NK-92 (cell line): ENCODE measurements around the gene SKIDA1.

Experiments used
- DNase-seq: peaks from one replicate; lab custom pipeline; 2025; ENCODE audit not compliant: unreplicated experiment; lab: John Stamatoyannopoulos, UW

SKIDA1 gene

GRCh38 chr10:21502348-21502740 lies 23.1 kb downstream of the SKIDA1 start:
- no peak for DNase-seq

DNA sequence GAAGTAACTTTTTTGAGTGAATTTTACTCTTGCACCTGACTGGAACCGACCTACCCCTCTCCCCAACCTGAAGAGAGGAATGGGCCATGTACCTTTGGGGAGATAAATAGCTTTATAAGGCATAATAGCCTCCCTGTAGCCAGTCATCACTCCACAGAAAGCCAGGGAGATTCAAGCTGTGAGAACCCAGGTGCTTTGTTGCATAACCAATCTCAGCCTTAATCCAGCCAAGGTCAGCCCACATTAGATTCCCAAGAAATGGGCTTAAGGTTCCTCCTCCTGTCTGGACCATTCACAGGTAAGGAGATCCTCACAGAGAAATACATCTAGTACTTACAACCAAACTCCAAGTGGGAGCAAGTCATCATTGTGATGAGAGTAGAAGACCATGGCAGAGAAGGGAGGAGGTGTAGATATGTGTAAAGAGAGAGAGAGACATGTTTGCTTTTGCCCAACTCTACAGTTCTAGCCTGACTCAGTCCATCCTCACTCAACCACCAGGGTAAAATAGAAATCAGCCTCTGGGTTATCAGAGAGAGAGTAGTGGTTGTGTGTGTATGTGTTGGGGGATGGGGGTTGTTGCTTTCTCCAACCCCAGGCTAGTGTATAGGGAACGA lies 23.6 kb downstream of the SKIDA1 start:
- DNase-seq, result no peak

- no peak for DNase-seq
Observed at GRCh38 chr10:21501091-21501490, 24.4 kb downstream of the SKIDA1 start.

DNA sequence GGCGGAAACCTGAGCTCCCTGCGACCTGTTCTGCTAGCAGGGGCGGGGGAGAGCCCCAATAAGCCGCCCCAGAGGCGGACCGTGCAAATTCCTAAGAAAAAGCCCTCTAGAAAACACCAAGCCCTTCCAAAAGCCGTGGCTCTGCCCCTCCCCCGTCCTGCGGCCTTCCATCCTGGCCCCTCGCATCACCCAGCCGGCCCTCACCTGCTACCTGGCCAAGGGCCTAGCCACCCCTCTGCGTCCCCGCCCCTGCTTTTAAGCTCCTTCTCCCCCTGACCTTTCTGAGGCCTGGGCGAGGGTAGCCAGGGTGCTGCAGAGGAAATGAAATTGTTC lies 24.9 kb downstream of the SKIDA1 start:
- no peak for DNase-seq

- no peak for DNase-seq
Observed at GRCh38 chr10:21499701-21500577, 25.5 kb downstream of the SKIDA1 start.

DNA sequence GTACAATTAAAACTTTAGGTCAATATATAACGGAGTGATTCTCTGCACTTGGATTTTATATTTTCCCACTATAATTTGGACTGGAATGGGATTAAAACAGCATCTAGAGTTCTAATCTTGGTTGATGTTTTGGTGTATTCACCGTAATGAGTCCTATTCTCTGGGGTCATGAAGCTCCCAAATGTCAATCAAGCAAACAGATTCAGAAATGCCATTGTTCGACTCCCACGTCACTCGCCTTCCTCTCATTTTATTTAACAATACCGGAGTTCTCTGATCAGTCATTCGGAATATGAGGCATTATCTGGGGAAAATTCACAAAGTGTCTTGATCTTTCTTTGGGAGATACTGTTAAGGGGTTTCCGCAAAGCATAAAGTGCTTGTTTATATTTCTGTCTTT lies 26.5 kb downstream of the SKIDA1 start:
- DNase-seq, result no peak

DNA sequence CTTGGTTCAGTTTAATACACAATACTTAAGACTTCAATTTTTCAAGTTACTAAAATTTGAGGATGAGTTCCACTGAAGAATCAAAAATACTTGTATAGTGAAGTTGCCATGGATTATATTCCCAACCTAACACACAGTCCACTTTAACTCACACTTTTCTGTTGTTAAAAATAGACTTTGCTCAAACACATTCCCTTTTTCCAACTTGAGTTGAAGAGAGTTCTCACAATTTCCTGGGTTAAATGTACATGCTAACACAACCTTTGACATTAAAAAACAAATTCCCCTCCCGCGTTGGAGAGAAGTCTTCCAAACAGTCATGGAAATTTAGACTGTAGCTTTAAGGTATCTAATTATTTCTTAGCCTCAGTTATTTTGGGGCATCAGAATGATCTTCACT lies 27.1 kb downstream of the SKIDA1 start:
- DNase-seq, result no peak

DNA sequence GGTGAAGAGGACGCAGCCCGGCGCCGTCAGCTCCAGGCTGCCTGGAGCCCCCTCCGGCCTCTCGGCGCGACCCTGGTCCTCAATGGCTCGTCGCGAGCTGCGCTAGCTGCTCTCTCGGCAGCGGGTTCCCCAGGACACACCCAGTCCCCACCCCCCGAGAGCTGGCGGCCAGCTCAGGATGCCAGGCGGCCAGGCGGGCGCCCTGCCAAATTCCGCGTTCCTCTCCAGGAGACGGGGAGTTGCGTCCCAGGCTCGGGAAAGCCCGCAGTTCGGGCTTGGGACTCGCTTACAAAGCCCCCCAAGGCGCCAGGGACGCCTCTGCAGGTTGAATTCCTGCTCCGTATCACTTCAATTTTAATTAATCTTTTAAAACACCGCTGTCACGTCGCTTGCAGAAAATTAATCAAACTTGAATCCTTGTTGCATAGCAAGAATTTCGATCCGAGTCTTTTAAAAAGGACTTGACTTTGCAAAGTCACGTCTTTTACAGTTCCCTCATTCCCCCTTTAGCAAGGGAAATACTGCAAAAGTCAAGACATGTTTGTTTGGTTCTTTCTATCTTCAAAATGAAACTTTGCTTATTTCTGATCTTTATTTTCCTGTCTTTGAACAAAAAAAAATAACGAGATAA lies 28.2 kb downstream of the SKIDA1 start:
- no peak for DNase-seq

- no peak for DNase-seq
Observed at GRCh38 chr10:21496343-21497176, 28.9 kb downstream of the SKIDA1 start.

GRCh38 chr10:21495752-21496342 lies 29.6 kb downstream of the SKIDA1 start:
- DNase-seq, result no peak

DNA sequence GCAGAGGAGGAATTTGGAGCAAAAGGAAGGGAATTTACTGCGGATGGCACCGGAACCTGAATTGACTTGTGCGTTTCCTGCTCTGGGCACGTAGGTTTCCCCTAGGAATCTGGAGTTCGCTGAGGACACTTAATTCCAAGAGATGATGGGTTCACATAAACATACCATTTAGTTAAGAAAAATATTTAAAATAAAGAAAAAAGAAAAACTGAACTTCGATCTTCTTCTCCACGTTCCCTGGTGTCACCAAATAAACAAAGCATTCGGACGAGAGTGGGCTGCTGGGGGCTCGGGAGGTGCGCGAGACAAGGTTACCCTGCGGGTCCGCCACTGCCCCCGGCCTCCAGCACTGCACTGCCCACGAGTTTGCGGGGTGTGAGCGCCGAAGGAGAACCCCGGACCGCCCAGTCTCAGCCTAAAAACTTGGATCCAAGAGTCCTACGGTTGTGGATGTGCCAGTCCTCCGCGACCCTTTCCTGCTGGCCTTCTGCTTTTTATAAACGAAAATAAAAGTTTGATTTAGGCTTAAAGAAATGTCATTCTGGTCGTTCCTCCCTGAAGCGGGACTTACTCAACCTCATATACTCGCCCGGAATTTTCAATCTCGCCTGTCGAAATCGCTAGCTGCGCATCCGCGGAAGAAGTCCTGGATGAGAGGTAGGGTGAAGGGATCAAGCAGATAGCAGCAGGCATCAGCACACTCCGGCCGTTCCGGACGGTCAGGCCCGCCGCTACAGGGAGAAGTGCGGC lies 30.3 kb downstream of the SKIDA1 start:
- DNase-seq, result no peak

- DNase-seq, result no peak
Observed at GRCh38 chr10:21494191-21495001, 31.1 kb downstream of the SKIDA1 start.

- DNase-seq, result no peak
Observed at GRCh38 chr10:21493784-21494183, 31.7 kb downstream of the SKIDA1 start.

DNA sequence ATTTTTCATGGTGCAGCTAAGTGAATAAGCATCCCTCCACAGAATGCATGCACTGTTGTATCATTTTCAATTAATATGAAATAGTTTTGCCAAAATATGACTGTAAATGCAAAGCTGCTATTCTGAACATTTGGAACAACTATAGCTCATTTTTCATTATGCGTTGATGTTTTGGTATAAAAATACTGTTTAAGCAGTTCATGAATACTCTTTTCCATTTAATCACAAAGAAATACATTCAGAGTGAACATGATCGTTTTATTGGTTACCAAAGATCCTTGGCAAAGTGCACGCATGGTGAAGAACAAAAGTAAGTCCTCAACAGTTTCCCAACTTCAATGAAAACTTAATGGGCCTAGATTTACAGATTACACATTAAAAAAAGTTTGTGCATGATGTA lies 33.1 kb downstream of the SKIDA1 start:
- no peak for DNase-seq

DNA sequence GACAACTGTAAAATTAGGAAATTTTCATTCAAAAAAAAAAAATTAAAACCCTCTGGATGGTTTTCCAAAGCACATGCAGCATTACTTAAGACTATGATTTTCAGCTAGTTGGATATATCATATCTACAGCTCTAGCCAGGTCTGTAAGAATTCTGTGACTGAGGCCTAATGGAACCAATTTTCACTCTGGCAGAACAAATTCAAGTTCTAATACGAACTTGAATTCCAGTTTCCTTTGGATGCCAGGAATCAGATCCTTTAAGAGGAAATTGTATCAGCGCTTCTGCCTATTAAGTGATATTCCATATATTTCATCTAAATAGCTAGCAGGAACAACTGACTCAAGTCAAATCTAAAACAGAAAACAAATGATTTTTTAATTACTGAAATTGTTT lies 34.8 kb downstream of the SKIDA1 start:
- no peak for DNase-seq

DNA sequence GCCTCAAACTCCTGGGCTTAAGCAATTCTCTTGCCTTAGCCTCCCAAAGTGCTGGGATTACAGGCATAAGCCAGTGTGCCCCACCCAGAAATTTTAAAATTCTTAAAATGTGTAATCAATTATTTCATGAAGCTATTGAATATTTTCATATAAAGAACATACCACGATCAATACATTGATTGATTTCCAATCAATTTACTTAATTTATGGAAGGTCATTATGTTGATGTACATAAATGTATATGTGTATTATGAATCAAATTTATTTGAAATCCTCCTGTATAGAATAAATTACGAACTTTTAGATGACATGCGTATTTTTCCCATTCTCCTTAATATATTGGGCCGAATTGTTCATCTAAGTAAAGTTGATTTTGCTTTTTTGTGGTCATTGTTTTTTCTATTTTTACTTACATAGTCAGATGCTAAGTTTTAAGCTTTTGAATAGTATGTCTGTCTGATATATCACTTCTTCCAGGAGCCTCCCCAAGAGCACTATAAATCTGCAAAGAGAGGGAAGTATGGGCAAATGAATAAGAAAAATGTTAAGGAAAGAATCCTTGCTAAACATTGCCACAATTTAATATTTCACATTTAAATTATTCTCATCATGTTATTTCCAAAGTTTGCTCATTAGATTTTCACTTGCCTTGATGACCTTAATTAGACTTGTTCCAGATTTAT lies 35.3 kb downstream of the SKIDA1 start:
- DNase-seq, result no peak

DNA sequence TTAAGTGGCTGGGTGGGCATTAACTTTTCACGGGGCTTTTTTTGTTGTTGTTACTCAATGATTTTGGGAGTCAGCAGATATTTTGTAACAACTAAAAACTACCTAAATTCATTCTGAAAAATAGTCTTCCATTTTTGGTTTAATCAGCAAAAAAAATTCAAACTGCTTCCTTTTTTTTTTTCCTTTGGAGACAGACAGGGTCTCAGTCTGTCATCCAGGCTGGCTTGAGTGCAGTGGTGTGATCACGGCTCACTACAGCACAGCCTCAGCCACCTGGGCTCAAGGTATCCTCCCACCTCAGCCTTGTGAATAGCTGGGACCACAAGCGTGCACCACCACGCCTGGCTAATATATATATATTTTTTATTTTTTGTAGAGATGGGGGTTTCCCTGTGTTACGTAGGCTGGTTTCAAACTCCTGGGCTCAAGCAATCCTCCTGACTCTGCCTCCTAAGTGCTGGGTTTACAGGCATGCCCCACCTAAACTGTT lies 36.5 kb downstream of the SKIDA1 start:
- no peak for DNase-seq

DNA sequence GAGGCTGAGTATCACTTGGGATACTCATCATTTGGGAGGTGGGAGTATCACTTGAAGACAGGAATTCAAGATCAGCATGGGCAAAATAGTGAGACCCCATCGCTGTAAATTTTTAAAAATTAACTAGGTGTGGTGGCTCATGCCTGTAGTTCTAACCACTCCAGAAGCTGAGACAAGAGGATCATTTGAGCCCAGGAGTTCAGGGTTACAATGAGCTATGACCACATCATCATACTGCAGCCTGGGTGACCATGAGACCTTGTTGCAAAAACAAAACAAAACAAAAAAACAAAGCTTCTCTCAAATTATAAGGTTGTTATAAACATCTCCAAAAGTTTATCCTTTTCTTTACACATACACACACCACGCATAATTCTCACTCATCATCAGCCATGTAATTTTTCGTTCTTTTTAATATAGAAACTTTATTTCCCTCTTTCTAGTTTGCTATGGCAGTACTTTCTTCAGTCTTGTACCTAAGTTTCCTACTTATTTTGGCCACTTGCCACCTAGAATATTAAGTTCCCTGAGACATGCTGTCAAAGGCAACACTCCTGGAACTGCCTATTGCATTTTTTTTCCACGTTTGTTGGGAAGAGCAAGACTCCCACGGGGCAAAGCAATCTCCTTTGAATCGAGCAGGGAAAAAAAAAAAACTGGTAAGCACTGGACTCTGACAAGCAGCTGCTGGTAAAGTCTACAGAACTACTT lies 37.1 kb downstream of the SKIDA1 start:
- DNase-seq, result no peak
